Endothelial cell of umbilical vein (primary cell): Measurements from ENCODE around the gene STAT5B. TPM values are rescaled to one million over a fixed set of nuclear protein-coding genes. Genes with fewer than 3 reads are reported as not detected.

Experiments used
- BruUV-seq: library from RNA; stranded (reverse); fragments of 400-500 nt; replicated peaks from 2 replicates; lab custom pipeline; 2021; lab: Mats Ljungman, UMichigan
- CTCF ChIA-PET: fragments of 300-600, 350-600 bp; sonication (Branson Sonifier 250); formaldehyde crosslinking; loops from one replicate; lab custom pipeline; 2021; ENCODE audit warnings: antibody characterized with exemption, inconsistent platforms; lab: Charles Lee
- POLR2A ChIA-PET: fragments of 300-600, 350-600 bp; sonication (Branson Sonifier 250); formaldehyde crosslinking; loops from one replicate; lab custom pipeline; 2021; ENCODE audit warnings: antibody characterized with exemption, inconsistent platforms; lab: Charles Lee
- DNase-seq: peaks from one replicate; pipeline ENCODE4 v3.0.0-alpha.2; 2011; ENCODE audit warnings: low read depth, low spot score
- FAIRE-seq: peaks from 2 replicates; lab custom pipeline; 2011; peaks lifted over from hg19 to GRCh38; lab: Jason Lieb, UNC
- H2AFZ ChIP-seq: 2 replicates; pipeline ENCODE4 v1.6.0; 2012; ENCODE audit warnings: low read depth, low read length, control low read depth, inconsistent platforms
- H3K27ac ChIP-seq: 2 replicates; pipeline ENCODE4 v1.5.1; 2011; ENCODE audit warnings: low read depth, mild to moderate bottlenecking, control low read depth, low read length, moderate library complexity; ENCODE audit not compliant: insufficient read depth
- H3K27me3 ChIP-seq, 2 experiments: 2 replicates each; pipeline versions ENCODE4 v1.6.0 to v1.6.1; 2011; ENCODE audit warnings: low read length in 2 of 2, mixed read lengths in 1 of 2; ENCODE audit not compliant: control insufficient read depth in 2 of 2, insufficient read depth in 2 of 2
- H3K36me3 ChIP-seq, 2 experiments: 2 replicates in 1 of 2; 3 replicates in 1 of 2; pipeline ENCODE4 v1.5.1; 2011; ENCODE audit warnings: low read length in 2 of 2, mild to moderate bottlenecking in 1 of 2, moderate library complexity in 1 of 2; ENCODE audit not compliant: control insufficient read depth in 2 of 2, insufficient read depth in 2 of 2; ENCODE audit errors: extremely low read depth in 1 of 2
- H3K4me1 ChIP-seq: 3 replicates; pipeline ENCODE4 v1.5.1; 2011; ENCODE audit warnings: mild to moderate bottlenecking, low read length; ENCODE audit not compliant: control insufficient read depth, insufficient read depth; ENCODE audit errors: extremely low read depth
- H3K4me2 ChIP-seq: 2 replicates; pipeline ENCODE4 v1.6.1; 2011; ENCODE audit warnings: low read length, control low read depth, mixed read lengths; ENCODE audit not compliant: insufficient read depth
- H3K4me3 ChIP-seq, 3 experiments: fragments of 200-600 bp in 1 of 3; sonication (generic), shearing (Covaris generic) in 1 of 3; replicated peaks in 1 of 3; 2 replicates each; pipeline ENCODE4 v1.5.1; 2011 to 2016; ENCODE audit warnings: control low read depth in 3 of 3, low read length in 3 of 3, mild to moderate bottlenecking in 2 of 3, inconsistent platforms in 1 of 3, low read depth in 1 of 3, moderate library complexity in 1 of 3; ENCODE audit not compliant: insufficient read depth in 1 of 3
- H3K79me2 ChIP-seq: 2 replicates; pipeline ENCODE4 v1.6.0; 2012; ENCODE audit warnings: low read length, inconsistent platforms; ENCODE audit not compliant: control insufficient read depth, insufficient read depth
- H3K9ac ChIP-seq: replicated peaks from 2 replicates; pipeline ENCODE3; 2011; ENCODE audit warnings: low read length, control low read depth; ENCODE audit not compliant: insufficient read depth; ENCODE audit errors: extremely low read depth
- H3K9me1 ChIP-seq: replicated peaks from 3 replicates; pipeline ENCODE4 v1.6.0; 2011; ENCODE audit warnings: mild to moderate bottlenecking, low read length; ENCODE audit not compliant: control insufficient read depth, insufficient read depth; ENCODE audit errors: extremely low read depth
- H3K9me3 ChIP-seq: replicated peaks from 2 replicates; pipeline ENCODE4 v1.5.1; 2012; ENCODE audit warnings: low read length, inconsistent platforms; ENCODE audit not compliant: control insufficient read depth, insufficient read depth
- H4K20me1 ChIP-seq: replicated peaks from 2 replicates; pipeline ENCODE3; 2011; ENCODE audit warnings: mild to moderate bottlenecking, low read length; ENCODE audit not compliant: control insufficient read depth, insufficient read depth; ENCODE audit errors: extremely low read depth
- EZH2 ChIP-seq: IDR thresholded peaks from 2 replicates; pipeline ENCODE4 v1.6.1; 2012; ENCODE audit warnings: borderline replicate concordance, low read depth, mild to moderate bottlenecking, moderate library complexity, low read length, inconsistent platforms; ENCODE audit not compliant: severe bottlenecking
- FOS ChIP-seq: IDR thresholded peaks from 2 replicates; pipeline ENCODE4 v1.6.1; 2011; ENCODE audit warnings: mild to moderate bottlenecking, low read length, moderate library complexity, borderline replicate concordance; ENCODE audit not compliant: insufficient read depth
- GATA2 ChIP-seq: IDR thresholded peaks from 2 replicates; pipeline ENCODE4 v1.7.0; 2011; ENCODE audit warnings: low read depth, mild to moderate bottlenecking, moderate library complexity, mixed read lengths, low read length; ENCODE audit not compliant: insufficient read length, insufficient read depth
- JUN ChIP-seq: IDR thresholded peaks from 2 replicates; pipeline ENCODE4 v1.6.1; 2011; ENCODE audit warnings: borderline replicate concordance, low read depth; ENCODE audit not compliant: insufficient read length, insufficient read depth
- MYC ChIP-seq: IDR thresholded peaks from one replicate; pipeline ENCODE4 v1.6.1; 2011; ENCODE audit warnings: mild to moderate bottlenecking, low read depth, low read length
- POLR2A ChIP-seq: IDR thresholded peaks from 2 replicates; pipeline ENCODE4 v1.6.1; 2012; ENCODE audit warnings: low read depth, mild to moderate bottlenecking, control low read depth, low read length
- POLR2AphosphoS5 ChIP-seq: IDR thresholded peaks from 2 replicates; pipeline ENCODE4 v1.6.1; 2012; ENCODE audit warnings: low read depth, mild to moderate bottlenecking, control low read depth, low read length, moderate library complexity; ENCODE audit not compliant: insufficient read depth
- dilution Hi-C: fragments of 300-500 bp; cut with MboI; formaldehyde crosslinking; loops from one replicate; pipeline ENCODE4 v1.15.0; 2019; ENCODE audit warnings: low sequenced_read_pairs; ENCODE audit not compliant: extremely low pct_ligation_motif_present
- intact Hi-C: fragments of 100-400 bp; cut with micrococcal nuclease; formaldehyde crosslinking; loops from one replicate; pipeline ENCODE4 v1.10.0; 2022
- polyA plus RNA-seq, 4 experiments: library from polyadenylated mRNA; depleted of rRNA in 3 of 4; stranded (reverse) in 3 of 4; unstranded in 1 of 4; fragments of >200 nt; gene quantifications; 2 replicates each; pipeline versions ENCODE4 v1.2.1 to v1.2.3, GENCODE V29; 2011 to 2012; ENCODE audit warnings: missing spikeins in 1 of 4
- total RNA-seq: library from RNA; stranded (reverse); gene quantifications from 2 replicates; pipeline ENCODE4 v1.2.3, GENCODE V29; 2021
- TF ChIP-seq, protein P1 (sequence below): IDR thresholded peaks from 2 replicates; pipeline ENCODE4 v1.6.1; 2011; ENCODE audit not compliant: insufficient read depth, insufficient read length
- TF ChIP-seq, protein P2 (sequence below), 2 donors: IDR thresholded peaks; 1 replicate in 1 of 2; 2 replicates in 1 of 2; pipeline ENCODE4 v1.5.1; 2011; ENCODE audit warnings: low read length in 2 of 2, mild to moderate bottlenecking in 2 of 2, moderate library complexity in 2 of 2, control low read depth in 1 of 2, inconsistent platforms in 1 of 2, low read depth in 1 of 2; ENCODE audit not compliant: insufficient read depth in 1 of 2; ENCODE audit errors: extremely low read depth in 1 of 2

The STAT5B gene
- total and polyA plus RNA-seq, 2 donors (not counting 3 experiments of a cell fraction or from before 2014, with no cell fraction given): 43.3 to 53.7 TPM

- no peak for DNase-seq
- Histone ChIP-seq H3K4me2 (peak overlapping the region; percentile 54), H3K4me1 (peaks cover 14% of the 10 kb centered on the region), H3K79me2 (no peaks in the 10 kb centered on the region), H3K27me3 (no peaks in the 10 kb centered on the region), H3K9ac (no peak overlapping the region), H3K9me1 (no peaks in the 10 kb centered on the region), H3K4me3 (peak overlapping the region in 1 of 3 experiments; percentile 23), H2AFZ (peak overlapping the region; percentile 69), H3K36me3 (no peaks in the 10 kb centered on the region), H3K9me3 (no peaks in the 10 kb centered on the region), H3K27ac (no peak overlapping the region), H4K20me1 (no peaks in the 10 kb centered on the region)
- no peak for FAIRE-seq
- intact Hi-C loops: no loop called here
- dilution Hi-C loops: no loop called here
- no peak for TF ChIP-seq MYC
- TF ChIP-seq GATA2: no peak
- TF ChIP-seq EZH2: no peak
- ChIA-PET POLR2A (no interaction called here), CTCF (interaction anchor here (0.9 to 9.6 kb wide), 2 partner anchors 12 to 66 kb away, joined by 3 to 89 read pairs; no protein-coding TSS in a partner anchor)
- BruUV-seq: no TSS peak
Measured at GRCh38 chr17:42288803-42289610, 12.8 kb upstream of the STAT5B start.

DNA sequence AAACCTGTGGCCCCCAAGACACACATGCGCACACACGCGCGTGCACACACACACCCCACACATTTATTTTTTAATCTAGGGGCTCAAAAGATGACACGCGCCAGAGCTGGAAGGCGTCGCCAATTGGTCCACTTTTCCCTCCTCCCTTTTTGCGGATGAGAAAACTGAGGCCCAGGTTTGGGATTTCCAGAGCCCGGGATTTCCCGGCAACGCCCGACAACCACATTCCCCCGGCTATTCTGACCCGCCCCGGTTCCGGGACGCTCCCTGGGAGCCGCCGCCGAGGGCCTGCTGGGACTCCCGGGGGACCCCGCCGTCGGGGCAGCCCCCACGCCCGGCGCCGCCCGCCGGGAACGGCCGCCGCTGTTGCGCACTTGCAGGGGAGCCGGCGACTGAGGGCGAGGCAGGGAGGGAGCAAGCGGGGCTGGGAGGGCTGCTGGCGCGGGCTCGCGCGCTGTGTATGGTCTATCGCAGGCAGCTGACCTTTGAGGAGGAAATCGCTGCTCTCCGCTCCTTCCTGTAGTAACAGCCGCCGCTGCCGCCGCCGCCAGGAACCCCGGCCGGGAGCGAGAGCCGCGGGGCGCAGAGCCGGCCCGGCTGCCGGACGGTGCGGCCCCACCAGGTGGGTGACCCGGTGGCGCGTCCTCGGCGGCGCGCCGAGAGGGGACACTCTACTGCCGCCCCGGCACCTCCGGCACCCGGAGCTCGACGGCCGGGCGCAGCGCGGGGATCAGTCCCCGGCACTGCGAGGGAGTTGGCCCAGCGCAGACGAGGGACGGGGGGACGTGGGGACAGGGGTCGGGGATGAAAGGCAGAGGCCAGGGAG lies 12.0 kb upstream of the STAT5B start, which contains the start of gene STAT5A:
Gene STAT5A, plus strand, starts transcription at position 522 of the 826 bp plus-strand sequence. CDS start 914 bp downstream, outside the sequence.
- FAIRE-seq (peak; percentile 81), DNase-seq (peak; percentile 88)
- Histone ChIP-seq H3K9ac (peak within 1 kb of the TSS; percentile 69), H3K4me3 (peak within 1 kb of the TSS; percentile 23 to 59 (median 30)), H3K36me3 (no peaks in the 10 kb centered on the region), H3K4me2 (peak within 1 kb of the TSS; percentile 54), H4K20me1 (no peaks in the 10 kb centered on the region), H3K9me3 (no peaks in the 10 kb centered on the region), H3K4me1 (peaks cover 14% of the 10 kb centered on the region), H3K79me2 (no peaks in the 10 kb centered on the region), H3K27me3 (no peaks in the 10 kb centered on the region), H3K9me1 (no peaks in the 10 kb centered on the region), H3K27ac (peak within 1 kb of the TSS; percentile 42), H2AFZ (peak within 1 kb of the TSS; percentile 69)
- dilution Hi-C loops (no loop called here), intact Hi-C loops (no loop called here)
- no TSS peak for BruUV-seq
- ChIA-PET POLR2A (no interaction called here), CTCF (interaction anchor here (0.9 to 9.6 kb wide), 2 partner anchors 11 to 65 kb away, joined by 3 to 89 read pairs; no protein-coding TSS in a partner anchor)
- TF ChIP-seq POLR2A: peak; percentile 59
- TF ChIP-seq, protein P1, sequence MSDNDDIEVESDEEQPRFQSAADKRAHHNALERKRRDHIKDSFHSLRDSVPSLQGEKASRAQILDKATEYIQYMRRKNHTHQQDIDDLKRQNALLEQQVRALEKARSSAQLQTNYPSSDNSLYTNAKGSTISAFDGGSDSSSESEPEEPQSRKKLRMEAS: no peak
- TF ChIP-seq EZH2: no peak
- no peak for TF ChIP-seq GATA2
- no peak for TF ChIP-seq MYC
- peak; percentile 69 for TF ChIP-seq POLR2AphosphoS5
- TF ChIP-seq, protein P2, sequence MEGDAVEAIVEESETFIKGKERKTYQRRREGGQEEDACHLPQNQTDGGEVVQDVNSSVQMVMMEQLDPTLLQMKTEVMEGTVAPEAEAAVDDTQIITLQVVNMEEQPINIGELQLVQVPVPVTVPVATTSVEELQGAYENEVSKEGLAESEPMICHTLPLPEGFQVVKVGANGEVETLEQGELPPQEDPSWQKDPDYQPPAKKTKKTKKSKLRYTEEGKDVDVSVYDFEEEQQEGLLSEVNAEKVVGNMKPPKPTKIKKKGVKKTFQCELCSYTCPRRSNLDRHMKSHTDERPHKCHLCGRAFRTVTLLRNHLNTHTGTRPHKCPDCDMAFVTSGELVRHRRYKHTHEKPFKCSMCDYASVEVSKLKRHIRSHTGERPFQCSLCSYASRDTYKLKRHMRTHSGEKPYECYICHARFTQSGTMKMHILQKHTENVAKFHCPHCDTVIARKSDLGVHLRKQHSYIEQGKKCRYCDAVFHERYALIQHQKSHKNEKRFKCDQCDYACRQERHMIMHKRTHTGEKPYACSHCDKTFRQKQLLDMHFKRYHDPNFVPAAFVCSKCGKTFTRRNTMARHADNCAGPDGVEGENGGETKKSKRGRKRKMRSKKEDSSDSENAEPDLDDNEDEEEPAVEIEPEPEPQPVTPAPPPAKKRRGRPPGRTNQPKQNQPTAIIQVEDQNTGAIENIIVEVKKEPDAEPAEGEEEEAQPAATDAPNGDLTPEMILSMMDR (IDR thresholded peaks at IDR 0.05; ENCODE audit: extremely low read depth in 1 of 2, insufficient read depth in 1 of 2, low read depth in 1 of 2, low read length in 2 of 2): no peak
- TF ChIP-seq JUN: no peak
- no peak for TF ChIP-seq FOS
